Smooth muscle cell (in vitro differentiated cells): ENCODE data around the gene PDZD8. TPM values are rescaled to one million over a fixed set of nuclear protein-coding genes. Genes with fewer than 3 reads are reported as not detected.

Experiments
- DNase-seq: peaks from one replicate; lab custom pipeline; 2025; ENCODE audit not compliant: unreplicated experiment; lab: John Stamatoyannopoulos, UW
- H2AFZ ChIP-seq: fragments of 200-600 bp; sonication (generic); 2 replicates; pipeline ENCODE4 v1.6.0; 2016; ENCODE audit warnings: antibody characterized with exemption, low read depth, mild to moderate bottlenecking
- H3F3A ChIP-seq: fragments of 200-600 bp; sonication (generic); 2 replicates; pipeline ENCODE4 v1.6.0; 2017; ENCODE audit warnings: antibody characterized with exemption, low read depth
- H3K27ac ChIP-seq: fragments of 200-600 bp; sonication (generic); 2 replicates; pipeline ENCODE4 v1.5.1; 2016; ENCODE audit warnings: low read depth, mild to moderate bottlenecking
- H3K27me3 ChIP-seq: fragments of 200-600 bp; sonication (generic); 2 replicates; pipeline ENCODE4 v1.6.1; 2016; ENCODE audit warnings: low read depth, mild to moderate bottlenecking
- H3K36me3 ChIP-seq: fragments of 200-600 bp; sonication (generic); 2 replicates; pipeline ENCODE4 v1.5.1; 2016; ENCODE audit warnings: low read depth
- H3K4me1 ChIP-seq: fragments of 200-600 bp; sonication (generic); 2 replicates; pipeline ENCODE4 v1.5.1; 2016; ENCODE audit warnings: low read depth
- H3K4me2 ChIP-seq: fragments of 200-600 bp; sonication (generic); 2 replicates; pipeline ENCODE4 v1.6.0; 2016; ENCODE audit warnings: mild to moderate bottlenecking
- H3K4me3 ChIP-seq: fragments of 200-600 bp; sonication (generic); 2 replicates; pipeline ENCODE4 v1.5.1; 2016; ENCODE audit warnings: mild to moderate bottlenecking
- H3K79me2 ChIP-seq: fragments of 200-600 bp; sonication (generic); 2 replicates; pipeline ENCODE4 v1.6.0; 2016; ENCODE audit warnings: low read depth, mild to moderate bottlenecking
- H3K9ac ChIP-seq: fragments of 200-600 bp; sonication (generic); 2 replicates; pipeline ENCODE4 v1.6.0; 2016; ENCODE audit warnings: low read depth
- H3K9me3 ChIP-seq: fragments of 200-600 bp; sonication (generic); replicated peaks from 2 replicates; pipeline ENCODE4 v1.5.1; 2016; ENCODE audit warnings: low read depth
- H4K20me1 ChIP-seq: fragments of 200-600 bp; sonication (generic); 2 replicates; pipeline ENCODE4 v1.6.0; 2016; ENCODE audit warnings: low read depth
- WGBS: methylation state at CpG from one replicate; pipeline ENCODE4 v1.1.7; 2016; ENCODE audit warnings: low lambda C conversion rate; 5-methylcytosine and 5-hydroxymethylcytosine counted together
- polyA plus RNA-seq: library from polyadenylated mRNA; unstranded; fragments of >200 nt; fragmentation: Nextera tagmentation; extraction: Ambion mirVana; gene quantifications from 2 replicates; pipeline ENCODE4 v1.2.1, GENCODE V29; 2016
- total RNA-seq: library from RNA; depleted of rRNA; stranded (reverse); fragments of >200 nt; gene quantifications from 2 replicates; pipeline ENCODE4 v1.2.3, GENCODE V29; 2014
- TF ChIP-seq, protein P1 (sequence below): fragments of 200-600 bp; sonication (generic); IDR thresholded peaks from 2 replicates; pipeline ENCODE4 v1.5.1; 2017; ENCODE audit warnings: borderline replicate concordance, mild to moderate bottlenecking, antibody characterized with exemption; ENCODE audit not compliant: insufficient read depth, poor library complexity, severe bottlenecking

The PDZD8 gene
- total and polyA plus RNA-seq, 2 experiments from 2014 or later = 6.3 to 22.1 TPM

DNA sequence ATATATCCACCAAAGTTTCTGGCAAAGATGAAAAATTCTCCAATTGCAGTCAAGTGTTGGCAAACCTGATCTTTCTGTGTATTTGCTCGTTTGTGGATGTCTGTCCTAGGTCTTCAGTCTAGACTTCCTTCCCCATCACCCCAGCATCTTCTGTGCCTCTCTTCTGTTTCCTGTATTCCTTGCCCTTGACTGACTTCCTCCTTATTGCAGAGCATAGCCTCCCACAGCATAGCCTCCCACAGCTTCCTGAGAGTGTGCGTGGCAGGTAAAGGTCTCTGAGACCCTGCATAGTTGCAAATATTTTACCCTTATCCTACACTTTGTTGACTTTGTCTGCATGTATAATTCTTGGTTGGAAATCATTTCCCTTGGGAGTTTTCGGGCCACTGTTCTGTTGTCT, 116.0 kb downstream of the PDZD8 start:
- Histone ChIP-seq H3F3A (no peaks in the 10 kb centered on the region), H3K27me3 (peaks cover 18% of the 10 kb centered on the region), H3K4me1 (peaks cover 9% of the 10 kb centered on the region), H4K20me1 (no peaks in the 10 kb centered on the region), H3K36me3 (no peaks in the 10 kb centered on the region), H3K79me2 (no peaks in the 10 kb centered on the region), H3K9me3 (no peaks in the 10 kb centered on the region), H2AFZ (no peak overlapping the region), H3K27ac (no peak overlapping the region), H3K4me2 (no peak overlapping the region), H3K9ac (no peak overlapping the region), H3K4me3 (no peak overlapping the region)
- WGBS = 91% methylated on average over 3 of the region's 3 CpGs
- DNase-seq = no peak
- TF ChIP-seq, protein P1, sequence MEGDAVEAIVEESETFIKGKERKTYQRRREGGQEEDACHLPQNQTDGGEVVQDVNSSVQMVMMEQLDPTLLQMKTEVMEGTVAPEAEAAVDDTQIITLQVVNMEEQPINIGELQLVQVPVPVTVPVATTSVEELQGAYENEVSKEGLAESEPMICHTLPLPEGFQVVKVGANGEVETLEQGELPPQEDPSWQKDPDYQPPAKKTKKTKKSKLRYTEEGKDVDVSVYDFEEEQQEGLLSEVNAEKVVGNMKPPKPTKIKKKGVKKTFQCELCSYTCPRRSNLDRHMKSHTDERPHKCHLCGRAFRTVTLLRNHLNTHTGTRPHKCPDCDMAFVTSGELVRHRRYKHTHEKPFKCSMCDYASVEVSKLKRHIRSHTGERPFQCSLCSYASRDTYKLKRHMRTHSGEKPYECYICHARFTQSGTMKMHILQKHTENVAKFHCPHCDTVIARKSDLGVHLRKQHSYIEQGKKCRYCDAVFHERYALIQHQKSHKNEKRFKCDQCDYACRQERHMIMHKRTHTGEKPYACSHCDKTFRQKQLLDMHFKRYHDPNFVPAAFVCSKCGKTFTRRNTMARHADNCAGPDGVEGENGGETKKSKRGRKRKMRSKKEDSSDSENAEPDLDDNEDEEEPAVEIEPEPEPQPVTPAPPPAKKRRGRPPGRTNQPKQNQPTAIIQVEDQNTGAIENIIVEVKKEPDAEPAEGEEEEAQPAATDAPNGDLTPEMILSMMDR = no peak

DNA sequence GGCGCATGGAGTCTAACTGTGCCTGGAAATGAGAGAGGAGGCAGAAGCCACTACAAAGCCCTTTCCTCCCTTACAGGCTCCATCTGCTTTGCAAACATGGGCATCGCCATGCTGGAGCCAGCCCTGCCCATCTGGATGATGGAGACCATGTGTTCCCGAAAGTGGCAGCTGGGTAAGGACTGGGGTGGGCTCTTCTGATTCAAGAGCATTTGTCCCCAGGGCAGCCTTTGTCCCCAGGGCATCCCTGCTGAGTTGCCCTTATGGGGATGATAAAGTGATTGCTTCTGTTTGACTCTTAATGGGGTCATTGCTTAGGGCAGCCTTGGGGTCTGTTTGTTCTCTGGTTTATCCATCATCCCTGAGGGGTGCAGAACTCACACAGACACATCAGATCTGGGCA, 117.5 kb downstream of the PDZD8 start:
- Histone ChIP-seq H3K36me3 (no peaks in the 10 kb centered on the region), H2AFZ (no peak overlapping the region), H3K79me2 (no peaks in the 10 kb centered on the region), H3K4me2 (no peak overlapping the region), H4K20me1 (no peaks in the 10 kb centered on the region), H3F3A (no peaks in the 10 kb centered on the region), H3K27ac (no peak overlapping the region), H3K4me1 (peaks cover 9% of the 10 kb centered on the region), H3K9ac (no peak overlapping the region), H3K4me3 (no peak overlapping the region), H3K27me3 (peaks cover 18% of the 10 kb centered on the region), H3K9me3 (no peaks in the 10 kb centered on the region)
- TF ChIP-seq, protein P1 = no peak
- WGBS = 99% methylated on average over 3 of the region's 3 CpGs
- DNase-seq = no peak

DNA sequence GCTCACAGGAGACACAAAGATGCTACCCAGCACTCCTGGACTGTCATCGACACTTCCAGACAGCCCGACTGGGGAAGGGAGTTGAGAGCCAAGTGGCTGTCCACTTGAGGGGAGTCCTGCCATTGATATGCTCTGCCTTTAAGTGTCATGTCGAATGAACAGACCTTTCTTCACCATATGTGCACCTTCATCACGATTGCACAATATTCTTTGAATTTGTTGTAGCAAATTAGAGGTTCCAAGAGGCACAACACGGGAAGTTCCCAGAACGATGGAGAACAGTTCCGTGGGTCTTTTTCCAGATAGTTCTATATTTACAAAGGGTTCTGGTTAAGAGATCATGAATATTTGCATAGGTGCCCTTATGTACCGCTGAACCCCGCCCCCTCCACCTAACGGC, 118.3 kb downstream of the PDZD8 start:
- Histone ChIP-seq H3K36me3 (no peaks in the 10 kb centered on the region), H3K9me3 (no peaks in the 10 kb centered on the region), H4K20me1 (no peaks in the 10 kb centered on the region), H3K4me2 (no peak overlapping the region), H3K27ac (no peak overlapping the region), H3K79me2 (no peaks in the 10 kb centered on the region), H3K27me3 (peaks cover 18% of the 10 kb centered on the region), H3K4me1 (peaks cover 9% of the 10 kb centered on the region), H3K4me3 (no peak overlapping the region), H3K9ac (no peak overlapping the region), H2AFZ (no peak overlapping the region), H3F3A (no peaks in the 10 kb centered on the region)
- WGBS = 87% methylated on average over 10 of the region's 10 CpGs
- TF ChIP-seq, protein P1 = no peak
- no peak for DNase-seq

DNA sequence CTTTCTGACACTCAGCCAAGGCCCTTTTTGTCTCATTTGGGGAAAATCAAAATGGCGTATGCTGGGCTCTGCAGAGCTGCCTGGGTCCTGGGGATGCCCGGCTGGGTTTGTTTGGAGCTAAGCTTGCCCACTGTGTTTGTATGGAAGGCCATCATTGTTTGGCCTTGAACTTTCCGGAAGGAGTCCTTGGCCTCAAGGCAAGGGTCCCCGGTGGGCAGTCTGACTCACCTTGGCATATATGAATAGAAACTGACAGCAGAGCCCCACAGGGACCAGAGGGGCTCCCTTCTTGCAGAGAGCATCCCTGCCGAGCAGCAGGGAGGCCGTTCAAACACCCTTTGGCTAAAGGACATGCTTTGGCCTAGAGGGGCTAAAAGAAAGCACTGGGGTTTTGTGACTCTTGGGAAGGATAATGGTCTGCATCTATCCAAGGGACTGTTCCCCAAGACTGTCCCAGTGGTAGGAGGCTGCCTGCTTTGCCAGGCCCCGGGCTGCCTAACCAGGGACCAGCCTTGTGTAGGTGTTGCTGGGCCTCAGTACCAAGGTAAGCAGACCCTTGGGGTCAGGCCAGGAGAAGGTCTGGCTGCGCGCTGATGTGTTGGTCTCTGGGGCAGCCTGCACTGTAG, 119.3 kb downstream of the PDZD8 start:
- Histone ChIP-seq H3K27me3 (peaks cover 18% of the 10 kb centered on the region), H3K9ac (no peak overlapping the region), H4K20me1 (no peaks in the 10 kb centered on the region), H3K36me3 (no peaks in the 10 kb centered on the region), H3K4me1 (peaks cover 9% of the 10 kb centered on the region), H3F3A (no peaks in the 10 kb centered on the region), H3K4me2 (no peak overlapping the region), H3K9me3 (no peaks in the 10 kb centered on the region), H3K27ac (no peak overlapping the region), H2AFZ (no peak overlapping the region), H3K79me2 (no peaks in the 10 kb centered on the region), H3K4me3 (no peak overlapping the region)
- TF ChIP-seq, protein P1 = no peak
- no peak for DNase-seq
- WGBS = 96% methylated on average over 9 of the region's 9 CpGs
